Esophagus muscularis mucosa (tissue), 4 donors: ENCODE results near the gene CNOT1. TPM values are rescaled to one million over a fixed set of nuclear protein-coding genes. Genes with fewer than 3 reads are reported as not detected.

Experiments
- DNase-seq: peaks from one replicate; pipeline ENCODE4 v3.0.0-alpha.2; 2017; ENCODE audit errors: extremely low spot score
- H3K27ac ChIP-seq, 4 donors: fragments of 200-600 bp; sonication (generic); replicated peaks in 1 of 4; 1 replicate in 3 of 4; 2 replicates in 1 of 4; pipeline ENCODE4 v1.5.1; 2016 to 2019; ENCODE audit warnings: mild to moderate bottlenecking in 1 of 4
- H3K27me3 ChIP-seq, 4 donors: fragments of 200-600 bp; sonication (generic); one replicate each; pipeline versions ENCODE4 v1.5.1 to v1.6.0; 2016 to 2019
- H3K36me3 ChIP-seq, 4 donors: fragments of 200-600 bp; sonication (generic); one replicate each; pipeline ENCODE4 v1.5.1; 2016 to 2019
- H3K4me1 ChIP-seq, 4 donors: fragments of 200-600 bp; sonication (generic); one replicate each; pipeline ENCODE4 v1.5.1; 2016 to 2019
- H3K4me3 ChIP-seq, 4 donors: fragments of 200-600 bp; sonication (generic); 1 replicate in 2 of 4; 2 replicates in 2 of 4; pipeline ENCODE4 v1.5.1; 2016 to 2019; ENCODE audit warnings: mild to moderate bottlenecking in 4 of 4, moderate library complexity in 1 of 4
- H3K9me3 ChIP-seq, 4 donors: fragments of 200-600 bp; sonication (generic); 1 replicate in 3 of 4; 2 replicates in 1 of 4; pipeline ENCODE4 v1.5.1; 2016 to 2019
- CTCF ChIP-seq, 3 experiments: fragments of 200-600 bp in 2 of 3; fragments of 450-650 bp in 1 of 3; sonication (generic) in 2 of 3; IDR thresholded peaks; one replicate each; pipeline ENCODE4 v1.5.1; 2017 to 2019; ENCODE audit warnings: antibody characterized with exemption in 3 of 3, mild to moderate bottlenecking in 2 of 3, moderate library complexity in 1 of 3
- EP300 ChIP-seq: sonication (generic); formaldehyde crosslinking; IDR thresholded peaks from one replicate; pipeline ENCODE4 v1.6.1; 2017; ENCODE audit warnings: antibody characterized with exemption
- POLR2A ChIP-seq: fragments of 450-650 bp; IDR thresholded peaks from one replicate; pipeline ENCODE4 v1.6.1; 2017; ENCODE audit warnings: antibody characterized with exemption, moderate library complexity, mild to moderate bottlenecking, low read depth
- POLR2AphosphoS5 ChIP-seq, 2 donors: sonication (generic); formaldehyde crosslinking; IDR thresholded peaks; one replicate each; pipeline ENCODE4 v1.6.1; 2017; ENCODE audit warnings: antibody characterized with exemption in 2 of 2
- WGBS: methylation state at CpG from one replicate; pipeline ENCODE4 v1.1.5; 2018; 5-methylcytosine and 5-hydroxymethylcytosine counted together
- intact Hi-C: fragments of 100-400 bp; cut with DNase I; formaldehyde crosslinking; loops from one replicate; pipeline ENCODE4 v1.15.1; 2023
- total RNA-seq, 4 donors: library from RNA; depleted of rRNA; stranded (reverse); fragments of >200 nt; gene quantifications; one replicate each; pipeline versions ENCODE4 v1.1.0 to v1.2.1, GENCODE V29; 2016

The CNOT1 gene
- total RNA-seq, 4 donors from 2014 or later: 92.1 to 97.6 (median 95.6) TPM

GRCh38 chr16:58655215-58655596, 25.6 kb upstream of the CNOT1 start:
- no peaks in the 10 kb centered on the region for H3K36me3 ChIP-seq
- no peak overlapping the region for H3K4me3 ChIP-seq
- H3K9me3 ChIP-seq: no peaks in the 10 kb centered on the region
- no peak for TF ChIP-seq CTCF (IDR thresholded peaks at IDR 0.05)
- no peak for TF ChIP-seq POLR2A
- no peak for TF ChIP-seq EP300
- no peak for TF ChIP-seq POLR2AphosphoS5 (IDR thresholded peaks at IDR 0.05)
- H3K4me1 ChIP-seq: no peaks in the 10 kb centered on the region
- H3K27me3 ChIP-seq: no peaks in the 10 kb centered on the region
- no peak for DNase-seq
- H3K27ac ChIP-seq: no peak overlapping the region
- WGBS: 93% methylated on average over 8 of the region's 8 CpGs
- intact Hi-C loops: no loop called here

GRCh38 chr16:58654560-58655214, 25.1 kb upstream of the CNOT1 start:
- H3K27me3 ChIP-seq: no peaks in the 10 kb centered on the region
- H3K27ac ChIP-seq: no peak overlapping the region
- no peak for DNase-seq
- no peak for TF ChIP-seq POLR2A
- TF ChIP-seq POLR2AphosphoS5 (IDR thresholded peaks at IDR 0.05): no peak
- H3K9me3 ChIP-seq: no peaks in the 10 kb centered on the region
- WGBS: 84% methylated on average over 7 of the region's 7 CpGs
- no peaks in the 10 kb centered on the region for H3K36me3 ChIP-seq
- H3K4me1 ChIP-seq: no peaks in the 10 kb centered on the region
- intact Hi-C loops: no loop called here
- no peak overlapping the region for H3K4me3 ChIP-seq

GRCh38 chr16:58652741-58653140, 23.1 kb upstream of the CNOT1 start:
- Histone ChIP-seq H3K4me3 (no peak overlapping the region), H3K36me3 (no peaks in the 10 kb centered on the region), H3K9me3 (no peaks in the 10 kb centered on the region), H3K4me1 (no peaks in the 10 kb centered on the region), H3K27ac (no peak overlapping the region), H3K27me3 (no peaks in the 10 kb centered on the region)
- intact Hi-C loops: no loop called here
- WGBS: 40% methylated on average over 3 of the region's 3 CpGs
- TF ChIP-seq POLR2A (no peak), CTCF (IDR thresholded peaks at IDR 0.05) (no peak), EP300 (no peak), POLR2AphosphoS5 (IDR thresholded peaks at IDR 0.05) (no peak)
- DNase-seq: no peak

DNA sequence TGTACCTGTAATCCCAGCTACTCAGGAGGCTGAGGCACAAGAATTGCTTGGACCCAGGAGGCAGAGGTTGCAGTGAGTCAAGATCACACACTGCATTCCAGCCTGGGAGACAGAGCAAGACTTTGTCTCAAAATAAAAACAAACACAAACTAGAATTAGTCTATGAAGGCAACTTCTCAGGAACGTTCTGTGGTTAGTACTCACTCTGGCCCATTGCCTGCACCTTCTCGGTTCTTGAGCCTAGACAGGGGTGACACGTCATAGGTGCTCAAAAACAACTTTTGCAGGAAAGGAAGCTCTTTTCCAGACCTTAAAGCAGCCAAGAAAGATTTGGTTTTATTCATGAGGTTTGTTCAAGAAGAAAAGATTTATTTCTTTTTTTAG, 22.3 kb upstream of the CNOT1 start:
- Histone ChIP-seq H3K4me3 (no peak overlapping the region), H3K27ac (no peak overlapping the region), H3K36me3 (no peaks in the 10 kb centered on the region), H3K4me1 (no peaks in the 10 kb centered on the region), H3K27me3 (no peaks in the 10 kb centered on the region), H3K9me3 (no peaks in the 10 kb centered on the region)
- TF ChIP-seq EP300 (no peak), POLR2A (no peak), CTCF (IDR thresholded peaks at IDR 0.05) (no peak), POLR2AphosphoS5 (IDR thresholded peaks at IDR 0.05) (no peak)
- intact Hi-C loops: no loop called here
- 71% methylated on average over 3 of the region's 3 CpGs for WGBS
- DNase-seq: no peak

- no peak overlapping the region for H3K27ac ChIP-seq
- H3K4me3 ChIP-seq: no peak overlapping the region
- TF ChIP-seq EP300 (no peak), POLR2A (no peak)
- no peaks in the 10 kb centered on the region for H3K9me3 ChIP-seq
- no peak for DNase-seq
- no peaks in the 10 kb centered on the region for H3K4me1 ChIP-seq
- H3K27me3 ChIP-seq: no peaks in the 10 kb centered on the region
- H3K36me3 ChIP-seq: no peaks in the 10 kb centered on the region
- WGBS: 81% methylated on average over 3 of the region's 3 CpGs
- intact Hi-C loops: no loop called here
These were observed 20.1 kb upstream of the CNOT1 start for GRCh38 chr16:58649707-58650106.

GRCh38 chr16:58647107-58647506, 17.5 kb upstream of the CNOT1 start:
- Histone ChIP-seq H3K9me3 (no peaks in the 10 kb centered on the region), H3K36me3 (no peaks in the 10 kb centered on the region), H3K27me3 (no peaks in the 10 kb centered on the region), H3K4me1 (no peaks in the 10 kb centered on the region), H3K4me3 (no peak overlapping the region), H3K27ac (no peak overlapping the region)
- DNase-seq: no peak
- TF ChIP-seq EP300 (no peak), CTCF (IDR thresholded peaks at IDR 0.05) (no peak), POLR2A (no peak), POLR2AphosphoS5 (IDR thresholded peaks at IDR 0.05) (no peak)
- intact Hi-C loops: no loop called here
- WGBS: 87% methylated on average over 4 of the region's 4 CpGs
